Measurements from ENCODE around the gene FANCC.

- TF ChIP-seq POLR2A (IDR thresholded peaks at IDR 0.05) (no peak), CTCF (IDR thresholded peaks at IDR 0.05) (no peak)
Measured at GRCh38 chr9:95249986-95250385, 67.5 kb downstream of the FANCC start.
